Measurements from ENCODE around the gene REPS2.

REPS2 gene

GRCh38 chrX:17035111-17035510, 88.7 kb downstream of the REPS2 start:
- DNase-seq (ENCODE audit: low read depth in 2 of 2) = no peak

- no peak for DNase-seq (ENCODE audit: low read depth in 2 of 2)
Observed at GRCh38 chrX:17036171-17036961, 89.9 kb downstream of the REPS2 start.

- no peak for DNase-seq (ENCODE audit: low read depth in 2 of 2)
Observed at GRCh38 chrX:17038277-17038676, 91.8 kb downstream of the REPS2 start.

- no peak for DNase-seq (ENCODE audit: low read depth in 2 of 2)
Observed at GRCh38 chrX:17038681-17039161, 92.3 kb downstream of the REPS2 start.

- DNase-seq (ENCODE audit: low read depth in 2 of 2) = no peak
Observed at GRCh38 chrX:17039826-17040225, 93.4 kb downstream of the REPS2 start.

GRCh38 chrX:17040711-17041110, 94.3 kb downstream of the REPS2 start:
- no peak for DNase-seq (ENCODE audit: low read depth in 2 of 2)

- no peak for DNase-seq (ENCODE audit: low read depth in 2 of 2)
Observed at GRCh38 chrX:17042037-17042436, 95.6 kb downstream of the REPS2 start.

- DNase-seq (ENCODE audit: low read depth in 2 of 2) = no peak
Observed at GRCh38 chrX:17046478-17047097, 100.1 kb downstream of the REPS2 start.

GRCh38 chrX:17047224-17047623, 100.8 kb downstream of the REPS2 start:
- no peak for DNase-seq (ENCODE audit: low read depth in 2 of 2)

GRCh38 chrX:17052210-17052609, 105.8 kb downstream of the REPS2 start:
- no peak for DNase-seq (ENCODE audit: low read depth in 2 of 2)

GRCh38 chrX:17052793-17053192, 106.3 kb downstream of the REPS2 start:
- DNase-seq (ENCODE audit: low read depth in 2 of 2) = no peak

- no peak for DNase-seq (ENCODE audit: low read depth in 2 of 2)
Observed at GRCh38 chrX:17053502-17053901, 107.0 kb downstream of the REPS2 start.

- DNase-seq (ENCODE audit: low read depth in 2 of 2) = no peak
Observed at GRCh38 chrX:17056868-17057608, 110.6 kb downstream of the REPS2 start.

GRCh38 chrX:17062065-17062464, 115.6 kb downstream of the REPS2 start:
- DNase-seq (ENCODE audit: low read depth in 2 of 2) = no peak

GRCh38 chrX:17065100-17065499, 118.6 kb downstream of the REPS2 start:
- no peak for DNase-seq (ENCODE audit: low read depth in 2 of 2)

- no peak for DNase-seq (ENCODE audit: low read depth in 2 of 2)
Observed at GRCh38 chrX:17067534-17067933, 121.1 kb downstream of the REPS2 start.

- DNase-seq (ENCODE audit: low read depth in 2 of 2) = no peak
Observed at GRCh38 chrX:17072301-17072700, 125.8 kb downstream of the REPS2 start.

GRCh38 chrX:17072721-17073230, 126.3 kb downstream of the REPS2 start:
- no peak for DNase-seq (ENCODE audit: low read depth in 2 of 2)

GRCh38 chrX:17075004-17075403, 128.5 kb downstream of the REPS2 start:
- no peak for DNase-seq (ENCODE audit: low read depth in 2 of 2)

- DNase-seq (ENCODE audit: low read depth in 2 of 2) = no peak
Observed at GRCh38 chrX:17077361-17077760, 130.9 kb downstream of the REPS2 start.

GRCh38 chrX:17078031-17078720, 131.7 kb downstream of the REPS2 start:
- DNase-seq (ENCODE audit: low read depth in 2 of 2) = no peak

GRCh38 chrX:17081511-17081910, 135.1 kb downstream of the REPS2 start:
- no peak for DNase-seq (ENCODE audit: low read depth in 2 of 2)
